Neural cell (in vitro differentiated cells): Measurements from ENCODE around the gene OR51E2. TPM values are rescaled to one million over a fixed set of nuclear protein-coding genes. Genes with fewer than 3 reads are reported as not detected.

Source experiments
- H2AFZ ChIP-seq: fragments of 200-600, 300-800 bp; sonication (generic), shearing (Covaris generic); 2 replicates; pipeline ENCODE4 v1.6.0; 2014; ENCODE audit warnings: low read depth, mild to moderate bottlenecking, antibody characterized with exemption, low read length, moderate library complexity
- H3F3A ChIP-seq: fragments of 200-600 bp; shearing (Covaris generic); 2 replicates; pipeline ENCODE4 v1.6.1; 2016; ENCODE audit warnings: mild to moderate bottlenecking, moderate library complexity, mixed read lengths, antibody characterized with exemption, low read length; ENCODE audit not compliant: insufficient read depth, poor library complexity, severe bottlenecking
- H3K27ac ChIP-seq: fragments of 200-600, 300-800 bp; sonication (generic), shearing (Covaris generic); 2 replicates; pipeline ENCODE4 v1.5.1; 2014; ENCODE audit warnings: mild to moderate bottlenecking, low read length, moderate library complexity
- H3K27me3 ChIP-seq: fragments of 300-800, 200-600 bp; sonication (generic), shearing (Covaris generic); 2 replicates; pipeline ENCODE4 v1.6.0; 2014; ENCODE audit warnings: mild to moderate bottlenecking, low read depth, low read length, moderate library complexity; ENCODE audit not compliant: insufficient read depth
- H3K36me3 ChIP-seq: fragments of 300-800, 200-600 bp; sonication (generic), shearing (Covaris generic); 2 replicates; pipeline ENCODE4 v1.5.1; 2014; ENCODE audit warnings: mild to moderate bottlenecking, antibody characterized with exemption, low read length, moderate library complexity; ENCODE audit not compliant: insufficient read depth
- H3K4me2 ChIP-seq: fragments of 300-800, 200-600 bp; sonication (generic), shearing (Covaris generic); 2 replicates; pipeline ENCODE4 v1.6.0; 2014; ENCODE audit warnings: mild to moderate bottlenecking, low read length
- H3K4me3 ChIP-seq: fragments of 300-800, 200-600 bp; sonication (generic), shearing (Covaris generic); 2 replicates; pipeline ENCODE4 v1.5.1; 2014; ENCODE audit warnings: mild to moderate bottlenecking, low read length, moderate library complexity
- H3K79me2 ChIP-seq: fragments of 200-600 bp; shearing (Covaris generic); replicated peaks from 2 replicates; pipeline ENCODE4 v1.6.0; 2014; ENCODE audit warnings: mild to moderate bottlenecking, low read length, moderate library complexity; ENCODE audit not compliant: insufficient read depth
- H3K9ac ChIP-seq: fragments of 300-800, 200-600 bp; sonication (generic), shearing (Covaris generic); 2 replicates; pipeline ENCODE4 v1.6.1; 2016; ENCODE audit warnings: mild to moderate bottlenecking, low read length, mixed read lengths
- H3K9me2 ChIP-seq: fragments of 200-600 bp; shearing (Covaris generic); 2 replicates; pipeline ENCODE4 v1.6.1; 2016; ENCODE audit warnings: mild to moderate bottlenecking, low read length, mixed read lengths; ENCODE audit not compliant: insufficient read depth
- H3K9me3 ChIP-seq: fragments of 200-600, 300-800 bp; sonication (generic), shearing (Covaris generic); 2 replicates; pipeline ENCODE4 v1.6.1; 2016; ENCODE audit warnings: mild to moderate bottlenecking, mixed run types, low read length, moderate library complexity, mixed read lengths
- H4K20me1 ChIP-seq: fragments of 200-600 bp; shearing (Covaris generic); 2 replicates; pipeline ENCODE4 v1.6.1; 2016; ENCODE audit warnings: mild to moderate bottlenecking, mixed run types; ENCODE audit not compliant: insufficient read depth
- CTCF ChIP-seq: fragments of 450-650 bp; IDR thresholded peaks from 2 replicates; pipeline ENCODE4 v1.5.1; 2014; ENCODE audit warnings: antibody characterized with exemption, mild to moderate bottlenecking, moderate library complexity; ENCODE audit not compliant: poor library complexity, severe bottlenecking
- EP300 ChIP-seq: fragments of 450-650 bp; conservative IDR thresholded peaks from 2 replicates; pipeline ENCODE4 v1.6.1; 2014; ENCODE audit warnings: antibody characterized with exemption, mild to moderate bottlenecking, moderate library complexity; ENCODE audit not compliant: poor library complexity, severe bottlenecking
- EZH2 ChIP-seq: fragments of 200-600, 300-800 bp; shearing (Covaris generic), sonication (generic); IDR thresholded peaks from 2 replicates; pipeline ENCODE4 v1.6.1; 2014; ENCODE audit warnings: antibody characterized with exemption, low read length, borderline replicate concordance, mild to moderate bottlenecking; ENCODE audit not compliant: insufficient read depth, poor library complexity, severe bottlenecking
- MXI1 ChIP-seq: fragments of 450-650 bp; conservative IDR thresholded peaks from 2 replicates; pipeline ENCODE4 v1.6.1; 2014; ENCODE audit warnings: antibody characterized with exemption, mild to moderate bottlenecking; ENCODE audit not compliant: poor library complexity, severe bottlenecking
- POLR2AphosphoS5 ChIP-seq: IDR thresholded peaks from 2 replicates; pipeline ENCODE4 v1.6.1; 2012
- RAD21 ChIP-seq: fragments of 450-650 bp; conservative IDR thresholded peaks from 2 replicates; pipeline ENCODE4 v1.6.1; 2014; ENCODE audit warnings: antibody characterized with exemption, mild to moderate bottlenecking, moderate library complexity
- REST ChIP-seq: IDR thresholded peaks from 2 replicates; pipeline ENCODE4 v1.6.1; 2012; ENCODE audit warnings: borderline replicate concordance
- SMC3 ChIP-seq: fragments of 450-650 bp; conservative IDR thresholded peaks from 2 replicates; pipeline ENCODE4 v1.6.1; 2014; ENCODE audit warnings: antibody characterized with exemption, mild to moderate bottlenecking, moderate library complexity; ENCODE audit not compliant: poor library complexity
- TAF1 ChIP-seq: IDR thresholded peaks from 2 replicates; pipeline ENCODE4 v1.6.1; 2012; ENCODE audit warnings: low read depth
- polyA plus RNA-seq: library from polyadenylated mRNA; depleted of rRNA; stranded (reverse); fragments of >200 nt; gene quantifications from 2 replicates; pipeline ENCODE4 v1.2.3, GENCODE V29; 2014

OR51E2 gene
- polyA plus RNA-seq, 1 donor from 2014 or later, result not detected

DNA sequence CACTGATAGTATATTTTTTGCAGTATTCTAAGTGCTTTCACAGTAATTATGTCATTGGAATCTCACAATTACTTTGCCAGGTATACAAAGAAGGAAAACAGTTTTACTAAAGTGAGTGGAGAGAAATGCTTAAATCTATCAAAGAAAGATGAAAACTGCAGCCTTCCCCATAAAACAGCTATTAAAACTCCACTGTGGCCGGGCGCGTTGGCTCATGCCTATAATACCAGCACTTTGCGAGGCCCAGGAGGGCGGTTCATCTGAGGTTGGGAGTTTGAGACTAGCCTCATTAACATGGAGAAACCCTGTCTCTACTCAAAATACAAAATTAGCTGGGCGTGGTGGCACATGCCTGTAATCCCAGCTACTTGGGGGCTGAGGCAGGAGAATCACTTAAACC is 34.8 kb downstream of the OR51E2 start:
- Histone ChIP-seq H3F3A (no peaks in the 10 kb centered on the region), H3K4me3 (no peak overlapping the region), H3K4me2 (no peak overlapping the region), H3K9me3 (no peaks in the 10 kb centered on the region), H3K36me3 (no peaks in the 10 kb centered on the region), H4K20me1 (no peaks in the 10 kb centered on the region), H2AFZ (no peak overlapping the region), H3K9ac (no peak overlapping the region), H3K27ac (no peak overlapping the region), H3K9me2 (no peaks in the 10 kb centered on the region), H3K79me2 (no peaks in the 10 kb centered on the region), H3K27me3 (no peaks in the 10 kb centered on the region)
- no peak for TF ChIP-seq REST
- TF ChIP-seq TAF1, result no peak
- no peak for TF ChIP-seq POLR2AphosphoS5
- TF ChIP-seq CTCF, result no peak
- no peak for TF ChIP-seq SMC3
- TF ChIP-seq MXI1, result no peak
- TF ChIP-seq RAD21, result no peak
- no peak for TF ChIP-seq EZH2
- TF ChIP-seq EP300, result no peak

DNA sequence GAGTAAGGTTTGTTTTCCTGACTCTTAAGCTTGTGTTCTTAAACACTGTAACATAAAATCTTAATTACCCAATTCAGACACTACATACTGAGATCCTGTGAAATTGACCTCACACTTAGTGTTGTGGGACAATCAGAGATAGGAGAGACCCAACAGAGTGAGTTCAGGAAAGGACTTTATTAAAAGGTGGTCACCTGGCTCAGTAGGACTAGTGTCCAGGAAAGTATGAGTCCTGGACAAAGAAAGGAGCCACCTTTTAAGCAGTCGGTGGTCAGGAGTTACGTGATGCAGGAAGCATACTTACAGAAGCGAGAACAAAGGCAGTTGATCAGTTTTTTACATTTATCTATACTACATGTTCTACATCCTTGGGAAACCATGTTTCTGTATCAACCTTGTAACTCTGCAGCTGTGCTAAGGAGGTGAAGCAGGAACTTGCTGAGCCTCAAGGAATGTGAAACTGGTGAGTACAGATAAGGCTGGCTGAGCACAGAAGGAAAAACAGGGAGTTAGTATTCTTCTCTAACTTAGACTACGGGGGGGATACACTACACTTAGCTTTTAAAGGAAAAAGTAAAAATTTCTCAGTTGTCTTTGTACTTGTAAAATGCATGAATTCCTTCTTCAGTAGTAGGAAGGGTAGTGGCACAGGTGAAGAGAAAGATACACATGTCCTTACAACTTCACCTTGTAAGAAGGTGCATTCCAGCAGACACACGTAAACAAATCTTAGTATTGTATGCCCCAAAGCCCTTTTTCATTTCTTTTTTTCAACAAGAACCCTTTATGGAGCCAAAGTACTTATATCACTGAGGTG is 38.8 kb downstream of the OR51E2 start:
- no peak overlapping the region for H3K27ac ChIP-seq
- H3K4me2 ChIP-seq, result no peak overlapping the region
- no peaks in the 10 kb centered on the region for H3K9me3 ChIP-seq
- no peak for TF ChIP-seq EZH2
- TF ChIP-seq POLR2AphosphoS5, result no peak
- no peak for TF ChIP-seq SMC3
- TF ChIP-seq MXI1, result no peak
- no peak for TF ChIP-seq TAF1
- no peak for TF ChIP-seq RAD21
- TF ChIP-seq REST, result no peak
- TF ChIP-seq CTCF, result no peak
- no peak for TF ChIP-seq EP300
- H3K9me2 ChIP-seq, result no peaks in the 10 kb centered on the region
- no peaks in the 10 kb centered on the region for H3F3A ChIP-seq
- no peaks in the 10 kb centered on the region for H3K27me3 ChIP-seq
- H4K20me1 ChIP-seq, result no peaks in the 10 kb centered on the region
- no peak overlapping the region for H3K4me3 ChIP-seq
- no peak overlapping the region for H2AFZ ChIP-seq
- no peak overlapping the region for H3K9ac ChIP-seq
- no peaks in the 10 kb centered on the region for H3K79me2 ChIP-seq
- H3K36me3 ChIP-seq, result no peaks in the 10 kb centered on the region
